H9 (cell line): ENCODE measurements around the gene CXXC5. TPM values are rescaled to one million over a fixed set of nuclear protein-coding genes. Genes with fewer than 3 reads are reported as not detected.
A peak's percentile ranks its signal among the peaks of the same experiment; 100 is the strongest.

Source experiments
- DNase-seq: peaks from one replicate; pipeline ENCODE4 v3.0.0-alpha.2; 2017
- H2AFZ ChIP-seq: one replicate; pipeline ENCODE4 v1.6.1; 2013; ENCODE audit warnings: mild to moderate bottlenecking, low read length, control low read depth, moderate library complexity
- H2AK5ac ChIP-seq: 2 replicates; pipeline ENCODE4 v1.6.1; 2013; ENCODE audit warnings: low read length, control low read depth, mixed read lengths; ENCODE audit not compliant: insufficient read length
- H2BK120ac ChIP-seq: one replicate; pipeline ENCODE4 v1.6.1; 2013; ENCODE audit warnings: low read depth, mild to moderate bottlenecking, low read length, control low read depth, inconsistent platforms; ENCODE audit not compliant: poor library complexity, severe bottlenecking
- H2BK12ac ChIP-seq: 2 replicates; pipeline ENCODE4 v1.6.1; 2013; ENCODE audit warnings: low read length, control low read depth, mixed read lengths, low read depth; ENCODE audit not compliant: insufficient read length
- H2BK15ac ChIP-seq: 2 replicates; pipeline ENCODE4 v1.6.1; 2013; ENCODE audit warnings: low read depth, low read length, control low read depth
- H2BK20ac ChIP-seq: one replicate; pipeline ENCODE4 v1.6.1; 2013; ENCODE audit warnings: low read depth, mild to moderate bottlenecking, low read length, control low read depth, inconsistent platforms; ENCODE audit not compliant: poor library complexity, severe bottlenecking
- H2BK5ac ChIP-seq: 2 replicates; pipeline ENCODE4 v1.6.1; 2013; ENCODE audit warnings: low read length, control low read depth, mixed read lengths; ENCODE audit not compliant: insufficient read length
- H3K14ac ChIP-seq: 2 replicates; pipeline ENCODE4 v1.6.1; 2013; ENCODE audit warnings: low read length, control low read depth; ENCODE audit not compliant: insufficient read depth
- H3K18ac ChIP-seq: 2 replicates; pipeline ENCODE4 v1.6.1; 2013; ENCODE audit warnings: low read depth, mild to moderate bottlenecking, mixed read lengths, low read length, control low read depth; ENCODE audit not compliant: insufficient read length
- H3K23ac ChIP-seq: 2 replicates; pipeline ENCODE4 v1.6.1; 2013; ENCODE audit warnings: low read length, control low read depth, mixed read lengths, low read depth; ENCODE audit not compliant: insufficient read length
- H3K23me2 ChIP-seq: 2 replicates; pipeline ENCODE4 v1.6.1; 2013; ENCODE audit warnings: low read depth, mild to moderate bottlenecking, mixed read lengths, low read length, control low read depth; ENCODE audit not compliant: insufficient read length, poor library complexity, severe bottlenecking
- H3K27ac ChIP-seq: 2 replicates; pipeline ENCODE4 v1.5.1; 2013; ENCODE audit warnings: low read length, control low read depth, mixed read lengths, low read depth; ENCODE audit not compliant: insufficient read length
- H3K27me3 ChIP-seq: 2 replicates; pipeline ENCODE4 v1.6.1; 2013; ENCODE audit warnings: low read length, control low read depth, inconsistent platforms; ENCODE audit not compliant: insufficient read depth
- H3K4ac ChIP-seq: 2 replicates; pipeline ENCODE4 v1.6.1; 2013; ENCODE audit warnings: low read depth, mild to moderate bottlenecking, control low read depth, inconsistent platforms, low read length, moderate library complexity
- H3K4me1 ChIP-seq: 2 replicates; pipeline ENCODE4 v1.6.1; 2013; ENCODE audit warnings: low read length, control low read depth, inconsistent platforms; ENCODE audit not compliant: insufficient read depth
- H3K4me2 ChIP-seq: 2 replicates; pipeline ENCODE4 v1.6.1; 2013; ENCODE audit warnings: low read length, control low read depth, mixed read lengths; ENCODE audit not compliant: insufficient read length, insufficient read depth
- H3K56ac ChIP-seq: 2 replicates; pipeline ENCODE4 v1.6.1; 2013; ENCODE audit warnings: low read depth, mild to moderate bottlenecking, mixed read lengths, low read length, control low read depth; ENCODE audit not compliant: insufficient read length
- H3K79me1 ChIP-seq: 2 replicates; pipeline ENCODE4 v1.6.1; 2013; ENCODE audit warnings: low read depth, mild to moderate bottlenecking, moderate library complexity, low read length, control low read depth, inconsistent platforms; ENCODE audit not compliant: insufficient read depth, poor library complexity, severe bottlenecking
- H3K79me2 ChIP-seq: 2 replicates; pipeline ENCODE4 v1.6.1; 2013; ENCODE audit warnings: low read length, control low read depth, inconsistent platforms; ENCODE audit not compliant: insufficient read depth
- H3K9ac ChIP-seq: 2 replicates; pipeline ENCODE4 v1.6.1; 2013; ENCODE audit warnings: low read length, control low read depth, mixed read lengths; ENCODE audit not compliant: insufficient read length; ENCODE audit errors: extremely low read depth
- H3K9me3 ChIP-seq: one replicate; pipeline ENCODE4 v1.6.1; 2013; ENCODE audit warnings: low read depth, low read length, inconsistent platforms; ENCODE audit not compliant: control insufficient read depth
- H3T11ph ChIP-seq: one replicate; pipeline ENCODE4 v1.6.1; 2013; ENCODE audit warnings: mild to moderate bottlenecking, low read length, control low read depth, inconsistent platforms
- H4K20me1 ChIP-seq: one replicate; pipeline ENCODE4 v1.6.1; 2013; ENCODE audit not compliant: control insufficient read depth, insufficient read length, insufficient read depth
- H4K5ac ChIP-seq: 2 replicates; pipeline ENCODE4 v1.6.1; 2013; ENCODE audit warnings: low read depth, mild to moderate bottlenecking, mixed read lengths, low read length, control low read depth; ENCODE audit not compliant: insufficient read length
- H4K8ac ChIP-seq: replicated peaks from 2 replicates; pipeline ENCODE4 v1.6.1; 2013; ENCODE audit warnings: low read length, control low read depth, mixed read lengths, low read depth; ENCODE audit not compliant: insufficient read length
- H4K91ac ChIP-seq: 2 replicates; pipeline ENCODE4 v1.6.1; 2013; ENCODE audit warnings: low read depth, mild to moderate bottlenecking, moderate library complexity, mixed read lengths, low read length, control low read depth; ENCODE audit not compliant: insufficient read length
- H3K27ac Mint-ChIP-seq, 3 experiments: 2 replicates in 2 of 3; 3 replicates in 1 of 3; pipeline ENCODE4 v1.8.0; 2020 to 2021; ENCODE audit warnings: mixed read lengths in 3 of 3, mild to moderate bottlenecking in 1 of 3, moderate library complexity in 1 of 3
- H3K27me3 Mint-ChIP-seq: 2 replicates; pipeline ENCODE4 v1.8.0; 2021; ENCODE audit warnings: low read depth, mild to moderate bottlenecking, moderate library complexity, mixed read lengths
- H3K36me3 Mint-ChIP-seq, 3 experiments: 2 replicates in 2 of 3; 3 replicates in 1 of 3; pipeline ENCODE4 v1.8.0; 2020 to 2021; ENCODE audit warnings: low read depth in 3 of 3, mixed read lengths in 3 of 3; ENCODE audit not compliant: insufficient read depth in 1 of 3
- H3K4me1 Mint-ChIP-seq, 2 experiments: 2 replicates each; pipeline ENCODE4 v1.8.0; 2020; ENCODE audit warnings: mixed read lengths in 2 of 2
- H3K4me3 Mint-ChIP-seq, 2 experiments: 2 replicates in 1 of 2; 3 replicates in 1 of 2; pipeline ENCODE4 v1.8.0; 2020 to 2021; ENCODE audit warnings: mild to moderate bottlenecking in 2 of 2, mixed read lengths in 2 of 2, moderate library complexity in 1 of 2
- H3K9me3 Mint-ChIP-seq, 2 experiments: 2 replicates in 1 of 2; 3 replicates in 1 of 2; pipeline ENCODE4 v1.8.0; 2020; ENCODE audit warnings: mild to moderate bottlenecking in 2 of 2, mixed read lengths in 2 of 2, moderate library complexity in 1 of 2
- WGBS: extraction: QIAGEN DNeasy Blood & Tissue Kit; methylation state at CpG from one replicate; pipeline ENCODE4 v1.1.7; 2013; ENCODE audit warnings: missing lambda C conversion rate, low lambda C conversion rate, mixed read lengths; ENCODE audit not compliant: insufficient read length; ENCODE audit errors: extremely low coverage; 5-methylcytosine and 5-hydroxymethylcytosine counted together
- total RNA-seq: library from RNA; stranded (reverse); gene quantifications from 2 replicates; pipeline ENCODE4 v1.2.1, GENCODE V29; 2021
- TF ChIP-seq, protein P1 (sequence below): fragments of 200-600 bp; sonication (generic); conservative IDR thresholded peaks from 3 replicates; pipeline ENCODE4 v1.8.0; 2021; ENCODE audit warnings: antibody characterized with exemption, mild to moderate bottlenecking

The CXXC5 gene
- total RNA-seq, 1 experiment from 2014 or later = 105 TPM

GRCh38 chr5:139651853-139652787 is 4.0 kb downstream of the CXXC5 start:
- peaks cover 44% of the 10 kb centered on the region; the same call in 1 of the 2 replicates for H3K79me2 ChIP-seq
- Mint-ChIP-seq H3K9me3 (peaks cover 0 to 4% of the 10 kb centered on the region in 2 experiments; a peak in 2 of 5 replicates), H3K4me3 (peak overlapping the region; percentile 97 to 99), H3K4me1 (peaks cover 57 to 65% of the 10 kb centered on the region in 2 experiments), H3K27ac (peak overlapping the region in 1 of 3 experiments; percentile 91; a peak in 4 of 7 replicates), H3K36me3 (peaks cover 0 to 6% (median 0%) of the 10 kb centered on the region in 3 experiments; a peak in 1 of 7 replicates), H3K27me3 (peaks cover 8% of the 10 kb centered on the region)
- H3K4ac ChIP-seq = no peak overlapping the region
- H2AFZ ChIP-seq = no peak overlapping the region
- H4K20me1 ChIP-seq = peaks cover 5% of the 10 kb centered on the region
- H2AK5ac ChIP-seq = no peak overlapping the region
- peaks cover 31% of the 10 kb centered on the region for H3K4me1 ChIP-seq
- H3K56ac ChIP-seq = no peak overlapping the region
- H4K8ac ChIP-seq = no peak overlapping the region
- TF ChIP-seq, protein P1, sequence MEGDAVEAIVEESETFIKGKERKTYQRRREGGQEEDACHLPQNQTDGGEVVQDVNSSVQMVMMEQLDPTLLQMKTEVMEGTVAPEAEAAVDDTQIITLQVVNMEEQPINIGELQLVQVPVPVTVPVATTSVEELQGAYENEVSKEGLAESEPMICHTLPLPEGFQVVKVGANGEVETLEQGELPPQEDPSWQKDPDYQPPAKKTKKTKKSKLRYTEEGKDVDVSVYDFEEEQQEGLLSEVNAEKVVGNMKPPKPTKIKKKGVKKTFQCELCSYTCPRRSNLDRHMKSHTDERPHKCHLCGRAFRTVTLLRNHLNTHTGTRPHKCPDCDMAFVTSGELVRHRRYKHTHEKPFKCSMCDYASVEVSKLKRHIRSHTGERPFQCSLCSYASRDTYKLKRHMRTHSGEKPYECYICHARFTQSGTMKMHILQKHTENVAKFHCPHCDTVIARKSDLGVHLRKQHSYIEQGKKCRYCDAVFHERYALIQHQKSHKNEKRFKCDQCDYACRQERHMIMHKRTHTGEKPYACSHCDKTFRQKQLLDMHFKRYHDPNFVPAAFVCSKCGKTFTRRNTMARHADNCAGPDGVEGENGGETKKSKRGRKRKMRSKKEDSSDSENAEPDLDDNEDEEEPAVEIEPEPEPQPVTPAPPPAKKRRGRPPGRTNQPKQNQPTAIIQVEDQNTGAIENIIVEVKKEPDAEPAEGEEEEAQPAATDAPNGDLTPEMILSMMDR = no peak
- H3K9ac ChIP-seq = no peak overlapping the region
- no peak overlapping the region for H3K18ac ChIP-seq
- H4K5ac ChIP-seq = no peak overlapping the region
- H2BK12ac ChIP-seq = no peak overlapping the region
- H3K4me2 ChIP-seq = peak overlapping the region; percentile 81
- H2BK5ac ChIP-seq = no peak overlapping the region
- H3K9me3 ChIP-seq = no peaks in the 10 kb centered on the region
- H3K27ac ChIP-seq = no peak overlapping the region
- peaks cover 25% of the 10 kb centered on the region for H3K23me2 ChIP-seq
- H2BK15ac ChIP-seq = no peak overlapping the region
- no peak overlapping the region for H3T11ph ChIP-seq
- H3K27me3 ChIP-seq = no peaks in the 10 kb centered on the region; the same call in 1 of the 2 replicates
- H4K91ac ChIP-seq = no peak overlapping the region
- peak; percentile 81 for DNase-seq
- H3K14ac ChIP-seq = no peak overlapping the region
- peaks cover 17% of the 10 kb centered on the region for H3K79me1 ChIP-seq
- no peak overlapping the region for H2BK120ac ChIP-seq
- no peak overlapping the region for H3K23ac ChIP-seq
- H2BK20ac ChIP-seq = no peak overlapping the region
- WGBS = no CpG with 5 or more reads among the region's 23 CpGs
